Nephron (organoid): ENCODE data around the gene GLO1.

Source experiments
- H3K27ac Mint-ChIP-seq, 3 experiments: 2 replicates each; pipeline ENCODE4 v1.8.0; 2020; ENCODE audit warnings: mixed read lengths in 3 of 3, mild to moderate bottlenecking in 2 of 3, moderate library complexity in 1 of 3
- H3K27me3 Mint-ChIP-seq: 2 replicates; pipeline ENCODE4 v1.8.0; 2021; ENCODE audit warnings: low read depth, mild to moderate bottlenecking, moderate library complexity, mixed read lengths
- H3K36me3 Mint-ChIP-seq: 2 replicates; pipeline ENCODE4 v1.8.0; 2020; ENCODE audit warnings: low read depth, mixed read lengths
- H3K4me1 Mint-ChIP-seq: 2 replicates; pipeline ENCODE4 v1.8.0; 2020; ENCODE audit warnings: mixed read lengths
- H3K4me3 Mint-ChIP-seq, 3 experiments: 2 replicates each; pipeline ENCODE4 v1.8.0; 2020; ENCODE audit warnings: mild to moderate bottlenecking in 3 of 3, mixed read lengths in 3 of 3, moderate library complexity in 2 of 3
- H3K9me3 Mint-ChIP-seq: 2 replicates; pipeline ENCODE4 v1.8.0; 2020; ENCODE audit warnings: mixed read lengths
- TF ChIP-seq, protein P1 (sequence below), 3 experiments: fragments of 200-600 bp; sonication (generic); IDR thresholded peaks; one replicate each; pipeline ENCODE4 v1.5.0; 2021; ENCODE audit warnings: antibody characterized with exemption in 3 of 3; ENCODE audit not compliant: unreplicated experiment in 3 of 3

GLO1 gene

DNA sequence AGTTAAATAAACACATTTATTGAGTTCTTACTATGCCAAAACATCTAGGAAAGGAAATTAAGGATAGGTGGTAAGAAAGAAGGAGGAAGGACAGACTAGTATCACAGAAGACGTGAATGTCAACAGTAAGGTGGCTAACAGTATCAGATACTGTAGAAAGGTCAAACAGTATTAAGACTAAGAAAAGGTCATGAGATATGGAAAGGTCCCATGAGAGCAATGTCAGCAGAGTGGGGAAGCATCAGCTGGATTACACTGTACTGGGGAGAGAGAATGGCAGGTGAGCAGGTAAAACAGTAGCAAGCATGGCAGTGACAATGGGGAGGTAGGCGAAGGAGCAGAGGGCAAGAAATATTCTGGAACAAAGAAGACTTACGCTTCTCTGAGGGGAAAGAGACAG lies 18.0 kb downstream of the GLO1 start:
- Mint-ChIP-seq H3K27me3 (no peaks in the 10 kb centered on the region), H3K4me3 (no peak overlapping the region), H3K36me3 (peaks cover 49% of the 10 kb centered on the region), H3K9me3 (no peaks in the 10 kb centered on the region), H3K27ac (no peak overlapping the region), H3K4me1 (no peaks in the 10 kb centered on the region)
- TF ChIP-seq, protein P1, sequence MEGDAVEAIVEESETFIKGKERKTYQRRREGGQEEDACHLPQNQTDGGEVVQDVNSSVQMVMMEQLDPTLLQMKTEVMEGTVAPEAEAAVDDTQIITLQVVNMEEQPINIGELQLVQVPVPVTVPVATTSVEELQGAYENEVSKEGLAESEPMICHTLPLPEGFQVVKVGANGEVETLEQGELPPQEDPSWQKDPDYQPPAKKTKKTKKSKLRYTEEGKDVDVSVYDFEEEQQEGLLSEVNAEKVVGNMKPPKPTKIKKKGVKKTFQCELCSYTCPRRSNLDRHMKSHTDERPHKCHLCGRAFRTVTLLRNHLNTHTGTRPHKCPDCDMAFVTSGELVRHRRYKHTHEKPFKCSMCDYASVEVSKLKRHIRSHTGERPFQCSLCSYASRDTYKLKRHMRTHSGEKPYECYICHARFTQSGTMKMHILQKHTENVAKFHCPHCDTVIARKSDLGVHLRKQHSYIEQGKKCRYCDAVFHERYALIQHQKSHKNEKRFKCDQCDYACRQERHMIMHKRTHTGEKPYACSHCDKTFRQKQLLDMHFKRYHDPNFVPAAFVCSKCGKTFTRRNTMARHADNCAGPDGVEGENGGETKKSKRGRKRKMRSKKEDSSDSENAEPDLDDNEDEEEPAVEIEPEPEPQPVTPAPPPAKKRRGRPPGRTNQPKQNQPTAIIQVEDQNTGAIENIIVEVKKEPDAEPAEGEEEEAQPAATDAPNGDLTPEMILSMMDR (IDR thresholded peaks at IDR 0.05; ENCODE audit: unreplicated experiment in 3 of 3), result no peak

DNA sequence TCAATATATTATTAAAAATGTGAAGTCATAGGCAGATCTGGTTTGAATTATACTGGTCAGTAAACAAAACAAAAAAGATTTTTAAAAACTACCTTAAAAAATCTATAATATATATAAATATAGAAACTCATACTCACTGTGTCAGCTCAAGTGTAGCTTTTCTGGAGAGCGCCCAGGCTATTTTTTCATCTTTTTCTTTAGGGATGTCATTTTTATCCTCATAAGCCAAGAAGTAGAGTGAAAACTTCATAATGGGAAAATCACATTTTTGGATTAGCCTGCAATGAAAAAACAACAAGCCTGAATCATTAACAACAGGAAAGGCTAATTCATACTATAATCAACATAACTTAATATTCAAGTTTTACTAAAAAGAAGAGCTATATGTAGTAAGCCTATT lies 18.7 kb downstream of the GLO1 start:
- H3K27me3 Mint-ChIP-seq, result no peaks in the 10 kb centered on the region
- no peak overlapping the region for H3K27ac Mint-ChIP-seq
- TF ChIP-seq, protein P1 (IDR thresholded peaks at IDR 0.05; ENCODE audit: unreplicated experiment in 3 of 3), result no peak
- H3K4me3 Mint-ChIP-seq, result no peak overlapping the region
- H3K9me3 Mint-ChIP-seq, result no peaks in the 10 kb centered on the region
- H3K36me3 Mint-ChIP-seq, result peaks cover 51% of the 10 kb centered on the region
- H3K4me1 Mint-ChIP-seq, result no peaks in the 10 kb centered on the region

DNA sequence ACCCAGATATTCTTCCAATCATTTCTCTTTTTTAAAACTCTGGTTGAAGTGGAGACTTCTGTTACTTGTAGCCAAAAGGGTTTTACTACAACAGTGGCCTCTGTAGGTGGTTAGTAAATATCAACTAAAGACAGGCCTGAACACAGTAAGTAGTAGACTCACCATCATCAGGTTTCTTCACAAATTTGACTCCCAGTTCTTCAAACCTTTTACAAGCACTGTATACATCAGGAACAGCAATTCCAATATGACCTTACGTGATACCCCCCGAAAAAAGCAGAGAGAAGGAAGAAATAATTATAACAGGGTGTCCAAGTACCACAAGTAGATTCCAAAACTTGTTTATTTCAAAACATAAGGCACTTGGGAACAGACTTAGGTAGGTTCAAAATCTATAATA lies 21.1 kb downstream of the GLO1 start:
- Mint-ChIP-seq H3K4me3 (no peak overlapping the region), H3K9me3 (no peaks in the 10 kb centered on the region), H3K27ac (no peak overlapping the region), H3K4me1 (no peaks in the 10 kb centered on the region), H3K27me3 (no peaks in the 10 kb centered on the region), H3K36me3 (peaks cover 59% of the 10 kb centered on the region)
- TF ChIP-seq, protein P1 (IDR thresholded peaks at IDR 0.05; ENCODE audit: unreplicated experiment in 3 of 3), result no peak

DNA sequence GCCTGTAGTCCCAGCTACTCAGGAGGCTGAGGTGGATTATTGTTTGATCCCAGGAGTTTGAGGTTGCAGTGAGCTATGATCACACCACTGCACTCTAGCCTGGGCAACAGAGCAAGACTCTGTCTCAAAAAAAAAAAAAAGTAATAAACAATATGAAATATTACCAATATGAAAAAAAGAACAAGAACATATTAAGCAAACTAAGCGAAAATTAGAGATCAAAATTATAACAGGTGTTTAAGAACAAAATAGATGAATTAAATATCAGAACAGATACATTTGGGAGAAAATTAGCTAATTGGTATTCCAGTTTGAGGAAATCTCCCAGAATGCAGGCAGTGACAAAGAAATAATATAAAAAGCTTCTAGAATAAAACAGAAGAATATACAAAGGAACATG lies 23.3 kb downstream of the GLO1 start:
- H3K27me3 Mint-ChIP-seq, result no peaks in the 10 kb centered on the region
- no peak overlapping the region for H3K4me3 Mint-ChIP-seq
- H3K27ac Mint-ChIP-seq, result no peak overlapping the region
- H3K4me1 Mint-ChIP-seq, result no peaks in the 10 kb centered on the region
- TF ChIP-seq, protein P1 (IDR thresholded peaks at IDR 0.05; ENCODE audit: unreplicated experiment in 3 of 3), result no peak
- peaks cover 76% of the 10 kb centered on the region for H3K36me3 Mint-ChIP-seq
- no peaks in the 10 kb centered on the region for H3K9me3 Mint-ChIP-seq

DNA sequence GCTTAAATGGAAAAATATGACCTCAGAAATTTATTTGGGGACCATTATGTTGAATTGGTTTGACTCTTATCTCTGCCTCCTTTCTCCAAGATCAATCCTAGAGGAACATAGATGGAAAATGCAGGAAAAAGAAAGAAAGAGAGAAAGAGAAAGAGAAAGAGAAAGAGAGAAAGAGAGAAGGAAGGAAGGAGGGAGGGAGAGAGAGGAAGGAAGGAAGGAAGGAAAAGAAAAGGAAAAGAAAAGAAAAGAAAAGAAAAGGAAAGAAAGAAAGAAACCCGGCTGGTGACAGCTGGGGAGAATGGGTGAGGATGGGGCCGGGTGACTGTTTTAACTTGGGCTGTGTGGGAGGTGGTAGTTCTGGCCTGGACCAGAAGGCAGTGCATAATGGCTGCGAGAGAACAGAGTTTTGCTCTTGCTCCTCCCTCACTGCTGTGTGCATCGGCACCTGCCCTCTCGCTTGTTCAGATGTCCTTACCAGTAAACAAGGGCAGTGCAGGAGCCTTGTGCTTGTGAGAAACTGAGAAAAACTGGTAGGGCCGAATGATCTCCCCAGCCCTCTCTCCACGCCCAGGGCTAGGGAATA lies 24.7 kb downstream of the GLO1 start:
- Mint-ChIP-seq H3K36me3 (peaks cover 76% of the 10 kb centered on the region), H3K9me3 (no peaks in the 10 kb centered on the region), H3K27ac (no peak overlapping the region), H3K4me1 (no peaks in the 10 kb centered on the region), H3K4me3 (no peak overlapping the region), H3K27me3 (no peaks in the 10 kb centered on the region)
- TF ChIP-seq, protein P1 (IDR thresholded peaks at IDR 0.05; ENCODE audit: unreplicated experiment in 3 of 3), result no peak

DNA sequence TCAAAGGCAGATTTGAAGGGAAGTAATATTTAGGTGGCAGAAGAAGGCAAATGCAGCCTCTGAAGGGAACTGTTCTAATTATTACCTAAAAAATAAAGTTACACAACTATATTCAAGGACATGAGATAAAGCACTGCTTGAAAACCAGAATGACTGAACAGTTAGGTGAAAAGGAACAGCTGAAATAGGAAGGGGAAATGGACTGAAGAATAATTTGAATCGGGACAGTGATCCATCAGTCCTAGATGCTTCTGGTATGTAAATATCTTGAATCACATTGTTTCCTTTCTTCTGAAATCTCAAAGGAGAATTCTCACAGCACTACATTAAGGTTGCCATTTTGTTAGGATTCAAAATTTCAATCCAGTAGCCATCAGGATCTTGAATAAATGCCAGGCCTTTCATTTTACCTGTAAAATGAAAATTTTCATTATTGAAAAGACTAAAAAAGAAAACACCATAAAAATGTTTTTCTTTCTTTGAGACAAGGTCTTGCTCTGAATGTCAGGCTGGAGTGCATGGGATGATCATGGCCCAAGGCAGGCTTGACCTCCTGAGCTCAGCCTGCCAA lies 25.9 kb downstream of the GLO1 start:
- Mint-ChIP-seq H3K36me3 (peaks cover 64% of the 10 kb centered on the region), H3K27ac (no peak overlapping the region), H3K9me3 (no peaks in the 10 kb centered on the region), H3K4me1 (no peaks in the 10 kb centered on the region), H3K27me3 (no peaks in the 10 kb centered on the region), H3K4me3 (no peak overlapping the region)
- TF ChIP-seq, protein P1 (IDR thresholded peaks at IDR 0.05; ENCODE audit: unreplicated experiment in 3 of 3), result no peak
